ENCODE data around the gene SRGN.

DNA sequence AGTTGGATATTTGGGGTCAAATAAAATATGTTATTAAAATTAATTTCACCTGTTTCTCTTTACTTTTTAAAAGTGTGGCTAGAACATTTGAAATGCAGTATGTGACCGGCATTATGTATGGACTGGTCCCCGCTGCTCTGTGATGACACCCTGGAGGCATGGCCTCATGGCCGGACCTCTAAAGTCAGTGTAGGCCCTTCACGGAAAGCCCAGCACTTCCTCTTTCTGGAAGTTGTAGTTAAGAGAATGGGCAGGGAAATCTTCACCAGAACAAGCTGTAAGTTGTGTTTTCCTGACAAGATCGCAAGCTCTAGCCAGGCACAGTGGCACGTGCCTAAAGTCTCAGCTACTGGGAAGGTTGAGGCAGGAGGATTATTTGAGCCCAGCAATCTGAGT, 38.3 kb upstream of the SRGN start:
- TF ChIP-seq ZNF746 (CRISPR knock-in tag; IDR thresholded peaks at IDR 0.05) (no peak), ZNF660 (CRISPR knock-in tag; IDR thresholded peaks at IDR 0.05; ENCODE audit: borderline replicate concordance, low read depth) (no peak), NFE2 (CRISPR knock-in tag; IDR thresholded peaks at IDR 0.05) (no peak), HCFC1 (IDR thresholded peaks at IDR 0.05; ENCODE audit: low read depth, low read length) (no peak), ZNF891 (CRISPR knock-in tag; IDR thresholded peaks at IDR 0.05) (no peak), POLR2A (IDR thresholded peaks at IDR 0.05; ENCODE audit: insufficient read depth in 1 of 2, low read depth in 2 of 2, low read length in 2 of 2) (no peak), YEATS4 (CRISPR knock-in tag; IDR thresholded peaks at IDR 0.05; ENCODE audit: borderline replicate concordance) (no peak), SP5 (CRISPR knock-in tag; IDR thresholded peaks at IDR 0.05; ENCODE audit: borderline replicate concordance, low read depth) (no peak), SIN3A (IDR thresholded peaks at IDR 0.05; ENCODE audit: borderline replicate concordance, low read depth, low read length) (no peak)
- TF ChIP-seq, protein P1, sequence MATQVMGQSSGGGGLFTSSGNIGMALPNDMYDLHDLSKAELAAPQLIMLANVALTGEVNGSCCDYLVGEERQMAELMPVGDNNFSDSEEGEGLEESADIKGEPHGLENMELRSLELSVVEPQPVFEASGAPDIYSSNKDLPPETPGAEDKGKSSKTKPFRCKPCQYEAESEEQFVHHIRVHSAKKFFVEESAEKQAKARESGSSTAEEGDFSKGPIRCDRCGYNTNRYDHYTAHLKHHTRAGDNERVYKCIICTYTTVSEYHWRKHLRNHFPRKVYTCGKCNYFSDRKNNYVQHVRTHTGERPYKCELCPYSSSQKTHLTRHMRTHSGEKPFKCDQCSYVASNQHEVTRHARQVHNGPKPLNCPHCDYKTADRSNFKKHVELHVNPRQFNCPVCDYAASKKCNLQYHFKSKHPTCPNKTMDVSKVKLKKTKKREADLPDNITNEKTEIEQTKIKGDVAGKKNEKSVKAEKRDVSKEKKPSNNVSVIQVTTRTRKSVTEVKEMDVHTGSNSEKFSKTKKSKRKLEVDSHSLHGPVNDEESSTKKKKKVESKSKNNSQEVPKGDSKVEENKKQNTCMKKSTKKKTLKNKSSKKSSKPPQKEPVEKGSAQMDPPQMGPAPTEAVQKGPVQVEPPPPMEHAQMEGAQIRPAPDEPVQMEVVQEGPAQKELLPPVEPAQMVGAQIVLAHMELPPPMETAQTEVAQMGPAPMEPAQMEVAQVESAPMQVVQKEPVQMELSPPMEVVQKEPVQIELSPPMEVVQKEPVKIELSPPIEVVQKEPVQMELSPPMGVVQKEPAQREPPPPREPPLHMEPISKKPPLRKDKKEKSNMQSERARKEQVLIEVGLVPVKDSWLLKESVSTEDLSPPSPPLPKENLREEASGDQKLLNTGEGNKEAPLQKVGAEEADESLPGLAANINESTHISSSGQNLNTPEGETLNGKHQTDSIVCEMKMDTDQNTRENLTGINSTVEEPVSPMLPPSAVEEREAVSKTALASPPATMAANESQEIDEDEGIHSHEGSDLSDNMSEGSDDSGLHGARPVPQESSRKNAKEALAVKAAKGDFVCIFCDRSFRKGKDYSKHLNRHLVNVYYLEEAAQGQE (IDR thresholded peaks at IDR 0.05; ENCODE audit: borderline replicate concordance in 1 of 2, low read depth in 1 of 2, low read length in 2 of 2) = no peak
- TF ChIP-seq, protein P2, sequence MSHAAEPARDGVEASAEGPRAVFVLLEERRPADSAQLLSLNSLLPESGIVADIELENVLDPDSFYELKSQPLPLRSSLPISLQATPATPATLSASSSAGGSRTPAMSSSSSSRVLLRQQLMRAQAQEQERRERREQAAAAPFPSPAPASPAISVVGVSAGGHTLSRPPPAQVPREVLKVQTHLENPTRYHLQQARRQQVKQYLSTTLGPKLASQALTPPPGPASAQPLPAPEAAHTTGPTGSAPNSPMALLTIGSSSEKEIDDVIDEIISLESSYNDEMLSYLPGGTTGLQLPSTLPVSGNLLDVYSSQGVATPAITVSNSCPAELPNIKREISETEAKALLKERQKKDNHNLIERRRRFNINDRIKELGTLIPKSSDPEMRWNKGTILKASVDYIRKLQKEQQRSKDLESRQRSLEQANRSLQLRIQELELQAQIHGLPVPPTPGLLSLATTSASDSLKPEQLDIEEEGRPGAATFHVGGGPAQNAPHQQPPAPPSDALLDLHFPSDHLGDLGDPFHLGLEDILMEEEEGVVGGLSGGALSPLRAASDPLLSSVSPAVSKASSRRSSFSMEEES (CRISPR knock-in tag; IDR thresholded peaks at IDR 0.05) = no peak
- TF ChIP-seq, protein P3, sequence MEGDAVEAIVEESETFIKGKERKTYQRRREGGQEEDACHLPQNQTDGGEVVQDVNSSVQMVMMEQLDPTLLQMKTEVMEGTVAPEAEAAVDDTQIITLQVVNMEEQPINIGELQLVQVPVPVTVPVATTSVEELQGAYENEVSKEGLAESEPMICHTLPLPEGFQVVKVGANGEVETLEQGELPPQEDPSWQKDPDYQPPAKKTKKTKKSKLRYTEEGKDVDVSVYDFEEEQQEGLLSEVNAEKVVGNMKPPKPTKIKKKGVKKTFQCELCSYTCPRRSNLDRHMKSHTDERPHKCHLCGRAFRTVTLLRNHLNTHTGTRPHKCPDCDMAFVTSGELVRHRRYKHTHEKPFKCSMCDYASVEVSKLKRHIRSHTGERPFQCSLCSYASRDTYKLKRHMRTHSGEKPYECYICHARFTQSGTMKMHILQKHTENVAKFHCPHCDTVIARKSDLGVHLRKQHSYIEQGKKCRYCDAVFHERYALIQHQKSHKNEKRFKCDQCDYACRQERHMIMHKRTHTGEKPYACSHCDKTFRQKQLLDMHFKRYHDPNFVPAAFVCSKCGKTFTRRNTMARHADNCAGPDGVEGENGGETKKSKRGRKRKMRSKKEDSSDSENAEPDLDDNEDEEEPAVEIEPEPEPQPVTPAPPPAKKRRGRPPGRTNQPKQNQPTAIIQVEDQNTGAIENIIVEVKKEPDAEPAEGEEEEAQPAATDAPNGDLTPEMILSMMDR (CRISPR knock-in tag; IDR thresholded peaks at IDR 0.05) = no peak
